GM19025 (cell line): ENCODE measurements around the gene TLL2.

Experiments
- ATAC-seq: cut with Tn5 transposase; IDR thresholded peaks from one replicate; pipeline ENCODE4 v1.9.1; 2021; ENCODE audit warnings: mild to moderate bottlenecking, low read depth, moderate library complexity; ENCODE audit not compliant: unreplicated experiment

The TLL2 gene

GRCh38 chr10:96509017-96509641 lies 4.6 kb downstream of the TLL2 start:
- ATAC-seq, result no peak

DNA sequence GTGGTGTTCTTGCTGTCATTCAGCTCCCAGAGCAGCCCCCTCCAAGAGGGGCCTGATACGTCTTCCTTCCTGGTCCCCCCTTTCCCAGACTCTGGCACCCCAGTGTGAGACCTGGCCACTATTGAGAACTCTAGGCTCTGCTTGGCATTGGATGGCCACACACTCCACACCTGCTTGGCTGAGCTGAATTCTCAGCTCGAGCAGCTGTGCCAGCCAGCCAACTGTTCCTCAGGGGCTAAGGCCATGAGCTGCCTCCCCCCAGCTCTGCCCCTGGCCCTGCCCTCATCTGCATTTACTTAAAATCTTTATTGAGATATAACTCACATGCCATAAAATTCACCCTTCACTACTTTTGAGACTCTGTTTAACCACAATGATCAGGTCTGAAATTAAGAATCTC lies 6.7 kb downstream of the TLL2 start:
- no peak for ATAC-seq

DNA sequence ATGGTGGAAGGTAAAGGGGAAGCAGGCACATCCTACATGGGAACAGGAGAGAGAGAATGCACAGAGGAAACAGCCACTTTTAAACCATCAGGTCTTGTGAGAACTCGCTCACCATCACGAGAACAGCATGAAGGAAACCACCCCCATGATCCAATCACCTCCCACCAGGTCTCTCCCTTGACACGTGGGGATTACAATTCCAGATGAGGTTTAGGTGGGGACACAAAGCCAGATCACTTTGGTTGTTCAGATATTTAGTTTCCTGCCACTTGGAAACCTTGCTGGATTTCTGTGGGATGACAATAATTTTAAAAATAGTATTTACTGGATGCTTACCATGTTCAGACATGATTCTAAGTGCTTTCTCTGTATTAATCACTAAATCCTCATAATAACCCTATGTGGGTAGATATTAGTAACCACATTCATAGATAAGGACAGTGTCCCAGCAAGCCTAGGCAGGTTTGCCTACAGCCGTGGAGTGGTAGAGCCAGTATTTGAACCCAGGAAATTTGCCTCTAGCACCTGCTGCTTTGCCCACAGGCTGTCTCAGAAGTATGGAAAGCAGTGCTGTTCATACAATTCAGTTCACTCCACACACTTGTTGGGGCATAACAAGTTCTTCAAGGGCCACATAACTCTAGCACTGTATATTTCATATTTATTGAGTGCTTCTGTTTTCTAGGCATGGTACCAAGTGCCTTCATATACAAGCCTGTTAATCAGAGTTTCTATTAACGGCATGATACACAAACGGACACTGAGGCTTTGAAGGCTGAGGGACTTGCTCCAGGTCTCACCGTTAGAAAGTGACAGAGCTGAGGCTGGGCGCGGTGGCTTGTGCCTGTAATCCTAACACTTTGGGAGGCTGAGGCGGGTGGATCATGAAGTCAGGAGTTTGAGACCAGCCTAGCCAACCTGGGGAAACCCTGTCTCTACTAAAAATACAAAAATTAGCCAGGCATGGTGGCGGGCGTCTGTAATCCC lies 8.3 kb downstream of the TLL2 start:
- no peak for ATAC-seq

GRCh38 chr10:96502561-96503282 lies 11.0 kb downstream of the TLL2 start:
- no peak for ATAC-seq

GRCh38 chr10:96501985-96502384 lies 11.7 kb downstream of the TLL2 start:
- no peak for ATAC-seq

DNA sequence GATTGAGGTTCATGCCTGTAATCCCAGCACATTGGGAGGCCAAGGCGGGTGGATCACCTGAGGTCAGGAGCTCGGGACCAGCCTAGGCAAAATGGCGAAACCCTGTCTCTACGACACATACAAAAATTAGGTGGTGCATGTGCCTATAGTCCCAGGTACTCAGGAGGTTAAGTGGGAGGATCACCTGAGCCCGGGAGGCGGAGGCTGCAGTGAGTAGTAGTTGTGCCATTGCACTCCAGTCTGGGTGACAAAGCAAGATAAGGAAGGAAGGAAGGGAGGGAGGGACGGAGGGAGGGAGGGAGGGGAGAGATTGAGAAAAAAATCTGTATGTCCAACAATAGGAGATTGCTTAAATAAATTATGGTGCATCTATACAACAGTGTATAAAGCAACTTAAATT lies 13.2 kb downstream of the TLL2 start:
- ATAC-seq, result no peak

- no peak for ATAC-seq
These were observed 13.7 kb downstream of the TLL2 start for GRCh38 chr10:96500050-96500449.

DNA sequence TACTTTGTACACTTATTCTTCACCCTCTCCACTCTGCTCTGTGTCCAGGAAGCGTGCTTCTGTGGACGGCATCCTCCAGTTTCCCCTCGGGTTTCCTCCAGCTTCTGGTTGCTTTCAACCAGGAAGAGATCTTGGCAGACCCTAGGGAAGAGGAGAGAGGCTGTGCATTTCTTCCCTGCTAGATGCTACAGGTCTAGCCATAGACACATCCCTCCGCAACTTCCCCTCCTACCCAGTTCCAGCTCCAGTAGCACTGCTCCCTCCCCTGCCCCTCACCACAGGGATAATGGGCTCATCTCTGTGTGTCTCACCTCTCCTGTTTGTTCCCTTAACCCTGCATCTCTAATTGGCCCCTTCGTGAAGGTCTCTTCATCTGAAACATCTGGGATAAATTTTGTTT lies 16.3 kb downstream of the TLL2 start:
- ATAC-seq, result no peak

DNA sequence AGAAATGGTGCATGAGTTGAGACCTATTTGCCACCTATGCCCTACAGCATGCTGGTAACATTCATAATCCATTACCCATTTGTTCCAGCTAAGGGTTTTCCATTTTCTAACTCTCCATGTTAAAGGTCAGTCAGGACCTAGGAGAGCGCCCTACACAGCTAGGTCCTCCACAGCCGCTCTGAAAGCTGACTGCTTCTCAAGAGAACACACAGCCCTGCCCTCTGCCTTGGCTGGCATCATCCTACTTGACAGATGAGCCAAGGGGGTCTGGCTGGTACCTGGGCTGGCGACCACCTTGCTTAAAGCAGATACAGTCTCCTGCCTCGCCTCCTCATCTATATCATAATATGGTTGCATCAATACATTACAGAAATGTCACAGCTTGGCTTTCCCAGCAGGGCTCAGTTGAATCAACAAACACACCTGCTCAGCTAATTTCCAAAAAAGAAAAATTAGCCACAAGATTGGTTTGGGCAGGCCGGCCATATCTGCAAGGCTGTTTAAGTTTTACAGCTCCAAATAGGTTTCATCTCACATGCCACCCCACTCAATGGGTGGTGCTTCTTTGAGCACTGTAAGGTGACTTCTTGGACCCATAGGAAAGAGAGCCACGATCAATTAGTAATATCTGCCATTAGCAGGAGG lies 17.3 kb downstream of the TLL2 start:
- no peak for ATAC-seq

DNA sequence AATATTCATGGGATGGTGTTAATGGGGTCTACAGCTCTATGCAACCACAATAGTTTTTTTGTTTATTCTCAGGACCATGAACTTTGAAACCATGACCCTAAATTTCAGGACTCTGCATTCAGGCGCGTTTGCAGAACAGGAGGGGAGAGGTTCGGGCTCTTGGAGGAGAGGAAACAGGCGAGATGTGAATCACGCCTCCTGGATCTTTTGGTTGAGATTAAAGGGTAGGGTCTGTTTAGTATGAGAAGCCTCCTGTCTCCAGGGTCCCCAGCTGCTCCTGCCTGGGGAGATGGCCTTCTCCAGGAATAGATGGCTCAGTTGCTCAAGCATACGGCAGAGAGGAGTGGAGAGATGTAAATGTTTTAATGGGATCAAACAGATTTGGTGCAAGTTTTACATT lies 18.2 kb downstream of the TLL2 start:
- ATAC-seq, result no peak

GRCh38 chr10:96494694-96495093 lies 19.0 kb downstream of the TLL2 start:
- no peak for ATAC-seq

GRCh38 chr10:96493871-96494525 lies 19.7 kb downstream of the TLL2 start:
- ATAC-seq, result no peak

- ATAC-seq, result no peak
These were observed 20.5 kb downstream of the TLL2 start for GRCh38 chr10:96493254-96493653.

DNA sequence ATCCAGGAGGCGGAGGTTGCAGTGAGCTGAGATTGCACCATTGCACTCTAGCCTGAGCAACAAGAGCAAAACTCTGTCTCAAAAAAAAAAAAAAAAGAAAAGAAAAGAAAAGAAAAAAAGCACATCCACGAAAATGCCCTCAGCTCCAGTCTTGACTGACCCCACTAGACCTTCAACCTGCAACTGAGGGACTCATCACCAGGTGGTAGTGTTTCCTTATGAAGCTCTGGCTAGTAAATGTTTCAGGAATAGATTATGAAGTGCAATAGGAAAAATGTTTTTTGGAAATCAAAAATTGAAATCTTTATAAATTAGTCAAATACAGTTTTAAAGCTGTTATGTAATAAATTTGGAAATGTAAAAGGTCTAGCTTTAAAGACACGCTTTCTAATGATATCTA lies 22.4 kb downstream of the TLL2 start:
- no peak for ATAC-seq

GRCh38 chr10:96488161-96488935 lies 25.4 kb downstream of the TLL2 start:
- no peak for ATAC-seq

DNA sequence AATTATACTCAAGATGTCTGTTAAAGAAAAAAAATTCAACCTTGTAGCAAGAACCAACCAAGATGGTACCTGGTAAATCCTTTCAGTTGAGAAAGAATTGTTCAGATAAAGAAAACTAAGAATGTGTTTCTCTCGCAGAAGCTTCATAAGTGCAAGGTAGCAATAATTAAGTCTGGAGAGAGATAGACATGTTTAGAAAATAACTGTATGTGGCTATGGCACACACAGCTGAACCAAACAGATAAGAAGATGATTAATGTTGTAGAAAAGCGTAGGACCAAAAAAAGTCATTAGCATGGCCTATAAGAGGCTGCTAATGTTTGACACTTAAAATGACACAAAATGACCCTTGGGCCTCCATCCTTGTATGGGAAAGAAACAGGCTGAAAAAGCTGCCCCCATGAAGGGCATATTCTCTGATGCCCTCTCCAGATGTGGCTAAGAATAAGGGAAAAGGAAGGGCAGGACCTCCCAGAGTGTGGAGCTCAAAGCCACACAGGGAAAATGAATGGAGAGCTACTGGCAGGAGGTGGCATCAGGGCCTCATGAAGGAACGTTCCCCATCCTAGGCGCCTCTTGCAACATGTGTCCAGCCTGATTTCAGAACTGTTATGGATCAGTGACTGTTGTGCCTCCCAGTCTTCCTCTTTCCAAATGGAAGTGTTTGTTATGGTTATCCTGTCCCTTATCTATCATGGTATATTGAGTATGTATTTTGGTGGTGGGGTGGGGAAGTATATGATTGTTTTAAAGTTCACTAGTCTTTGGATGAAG lies 30.7 kb downstream of the TLL2 start:
- no peak for ATAC-seq

- ATAC-seq, result no peak
These were observed 35.4 kb downstream of the TLL2 start for GRCh38 chr10:96478355-96478754.

GRCh38 chr10:96473866-96474265 lies 39.9 kb downstream of the TLL2 start:
- no peak for ATAC-seq
